ENCODE results near the gene FAM83D. TPM values are rescaled to one million over a fixed set of nuclear protein-coding genes. Genes with fewer than 3 reads are reported as not detected.
A peak's percentile ranks its signal among the peaks of the same experiment; 100 is the strongest.

The FAM83D gene
- total RNA-seq, result 100 to 1,000 TPM in 1 of 4 donors, 10 to 100 TPM in 3; 14.3 to 291 (median 57.8) TPM
- polyA plus RNA-seq, result 10 to 100 TPM in 1 of 3 donors, 1 to 10 TPM in 2; 1.2 to 14.9 (median 4.9) TPM

DNA sequence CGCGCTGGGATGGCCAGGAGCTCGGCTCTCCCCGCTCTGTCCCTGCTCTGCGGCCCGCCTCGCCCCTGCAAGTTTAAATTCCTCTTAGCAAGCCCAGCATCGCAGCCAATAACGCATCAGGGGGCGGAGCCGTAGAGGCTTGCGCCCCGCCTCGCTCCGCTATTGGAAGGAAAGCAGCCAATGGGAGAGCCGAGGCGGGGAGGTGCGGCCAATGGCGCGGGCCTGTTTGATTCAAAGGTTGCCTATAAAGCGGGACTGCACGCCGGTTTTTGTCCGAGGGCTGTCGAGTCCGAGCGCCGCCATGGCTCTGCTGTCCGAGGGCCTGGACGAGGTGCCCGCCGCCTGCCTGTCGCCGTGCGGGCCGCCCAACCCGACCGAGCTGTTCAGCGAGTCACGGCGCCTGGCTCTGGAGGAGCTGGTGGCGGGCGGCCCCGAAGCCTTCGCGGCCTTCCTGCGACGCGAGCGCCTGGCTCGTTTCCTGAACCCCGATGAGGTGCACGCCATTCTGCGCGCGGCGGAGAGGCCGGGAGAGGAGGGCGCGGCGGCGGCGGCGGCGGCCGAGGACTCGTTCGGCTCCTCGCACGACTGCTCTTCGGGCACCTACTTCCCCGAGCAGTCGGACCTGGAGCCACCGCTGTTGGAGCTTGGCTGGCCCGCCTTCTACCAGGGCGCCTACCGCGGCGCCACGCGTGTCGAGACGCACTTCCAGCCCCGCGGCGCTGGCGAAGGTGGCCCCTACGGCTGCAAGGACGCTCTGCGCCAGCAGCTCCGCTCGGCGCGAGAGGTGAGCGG lies at the start of gene FAM83D:
TSS of gene FAM83D (plus strand) at position 276 of the 792 bp plus-strand sequence. CDS start at position 302, 26 bp downstream.
- Histone ChIP-seq H3K4me1 (peaks cover 0 to 38% (median 13%) of the 10 kb centered on the region in 4 donors), H3K36me3 (no peaks in the 10 kb centered on the region), H3K4me3 (peak within 1 kb of the TSS; percentile 48 to 79 (median 60)), H3K27me3 (no peaks in the 10 kb centered on the region), H3K27ac (peak within 1 kb of the TSS; percentile 75 to 87 (median 84)), H3K9me3 (no peaks in the 10 kb centered on the region)
- intact Hi-C loops (cut with DNase I), result loop anchor here (1.0 to 10.0 kb wide), 4 partner anchors 36 to 158 kb away; partner anchors contain the start of gene DHX35
- TF ChIP-seq POLR2AphosphoS5 (IDR thresholded peaks at IDR 0.05), result peak; percentile 88 to 96 (median 92)
- no peak for TF ChIP-seq EP300 (IDR thresholded peaks at IDR 0.05)
- TF ChIP-seq POLR2A (IDR thresholded peaks at IDR 0.05), result peak; percentile 85 to 95
- peak; percentile 98 for DNase-seq
- 0 to 1% methylated on average over 95 of the region's 95 CpGs for WGBS, 2 donors

DNA sequence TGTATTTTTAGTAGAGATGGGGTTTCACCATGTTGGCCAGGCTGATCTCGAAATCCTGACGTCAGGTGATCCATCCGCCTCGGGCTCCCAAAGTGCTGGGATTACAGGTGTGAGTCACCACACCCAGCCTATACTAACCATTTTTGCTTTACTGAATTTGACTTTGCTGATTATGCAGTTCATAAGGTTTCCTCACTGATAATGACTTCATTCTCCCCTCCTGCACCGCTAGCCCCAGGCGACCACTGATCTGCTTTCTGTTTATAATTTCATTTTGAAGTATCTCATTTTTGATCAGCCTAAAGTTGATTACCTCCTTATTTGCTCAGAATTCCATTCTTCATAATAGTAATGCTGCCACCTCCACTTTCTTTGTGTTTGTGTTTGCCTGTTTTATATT lies 48.7 kb upstream of the FAM83D start:
- DNase-seq, result no peak
- Histone ChIP-seq H3K4me3 (no peak overlapping the region), H3K9me3 (no peaks in the 10 kb centered on the region), H3K27me3 (peaks cover 0 to 43% (median 8%) of the 10 kb centered on the region in 3 donors), H3K36me3 (no peaks in the 10 kb centered on the region), H3K4me1 (no peaks in the 10 kb centered on the region), H3K27ac (no peak overlapping the region)
- WGBS, 2 donors, result 87 to 88% methylated on average over 6 of the region's 6 CpGs
- intact Hi-C loops (cut with DNase I), result no loop called here
- TF ChIP-seq EP300 (IDR thresholded peaks at IDR 0.05) (no peak), POLR2A (IDR thresholded peaks at IDR 0.05) (no peak)
- TF ChIP-seq, protein P1, sequence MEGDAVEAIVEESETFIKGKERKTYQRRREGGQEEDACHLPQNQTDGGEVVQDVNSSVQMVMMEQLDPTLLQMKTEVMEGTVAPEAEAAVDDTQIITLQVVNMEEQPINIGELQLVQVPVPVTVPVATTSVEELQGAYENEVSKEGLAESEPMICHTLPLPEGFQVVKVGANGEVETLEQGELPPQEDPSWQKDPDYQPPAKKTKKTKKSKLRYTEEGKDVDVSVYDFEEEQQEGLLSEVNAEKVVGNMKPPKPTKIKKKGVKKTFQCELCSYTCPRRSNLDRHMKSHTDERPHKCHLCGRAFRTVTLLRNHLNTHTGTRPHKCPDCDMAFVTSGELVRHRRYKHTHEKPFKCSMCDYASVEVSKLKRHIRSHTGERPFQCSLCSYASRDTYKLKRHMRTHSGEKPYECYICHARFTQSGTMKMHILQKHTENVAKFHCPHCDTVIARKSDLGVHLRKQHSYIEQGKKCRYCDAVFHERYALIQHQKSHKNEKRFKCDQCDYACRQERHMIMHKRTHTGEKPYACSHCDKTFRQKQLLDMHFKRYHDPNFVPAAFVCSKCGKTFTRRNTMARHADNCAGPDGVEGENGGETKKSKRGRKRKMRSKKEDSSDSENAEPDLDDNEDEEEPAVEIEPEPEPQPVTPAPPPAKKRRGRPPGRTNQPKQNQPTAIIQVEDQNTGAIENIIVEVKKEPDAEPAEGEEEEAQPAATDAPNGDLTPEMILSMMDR (IDR thresholded peaks at IDR 0.05), result no peak

DNA sequence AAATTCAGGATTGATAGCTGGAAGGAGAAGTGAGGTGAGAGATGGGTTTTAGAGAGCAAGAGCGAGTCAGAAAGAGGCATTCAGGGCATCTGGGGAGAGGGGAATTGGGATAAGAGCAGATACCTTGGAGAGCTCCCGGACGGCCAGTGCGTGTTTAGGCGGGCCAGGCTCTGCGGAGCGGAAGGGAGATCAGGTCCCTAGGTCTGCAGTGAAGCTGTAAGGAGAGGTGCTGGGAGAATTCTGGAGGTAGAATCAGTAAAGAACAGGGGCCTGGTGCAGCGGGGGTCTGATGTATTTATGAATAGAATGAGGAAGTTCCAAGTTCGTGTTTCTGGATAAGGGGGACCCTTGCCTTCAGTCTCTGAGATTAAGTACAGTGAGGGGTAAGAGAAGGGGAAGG lies 47.4 kb upstream of the FAM83D start:
- TF ChIP-seq EP300 (IDR thresholded peaks at IDR 0.05), result no peak
- Histone ChIP-seq H3K27ac (no peak overlapping the region), H3K4me1 (no peaks in the 10 kb centered on the region), H3K9me3 (no peaks in the 10 kb centered on the region), H3K36me3 (no peaks in the 10 kb centered on the region), H3K27me3 (peaks cover 0 to 47% (median 8%) of the 10 kb centered on the region in 3 donors), H3K4me3 (no peak overlapping the region)
- intact Hi-C loops (cut with DNase I), result no loop called here
- DNase-seq, result no peak
- 21 to 37% methylated on average over 9 of the region's 9 CpGs for WGBS, 2 donors

- 70 to 71% methylated on average over 14 of the region's 14 CpGs for WGBS, 2 donors
Observed at GRCh38 chr20:38880952-38881735, 45.1 kb upstream of the FAM83D start.

GRCh38 chr20:38881806-38882440 lies 44.3 kb upstream of the FAM83D start:
- 93 to 94% methylated on average over 4 of the region's 4 CpGs for WGBS, 2 donors
- H3K27ac ChIP-seq, result no peak overlapping the region
- intact Hi-C loops (cut with DNase I), result no loop called here
- TF ChIP-seq EP300 (IDR thresholded peaks at IDR 0.05) (no peak), POLR2AphosphoS5 (IDR thresholded peaks at IDR 0.05) (no peak)
- no peak for DNase-seq
- H3K27me3 ChIP-seq, result peaks cover 0 to 44% (median 8%) of the 10 kb centered on the region in 3 donors
- no peaks in the 10 kb centered on the region for H3K4me1 ChIP-seq
- H3K4me3 ChIP-seq, result no peak overlapping the region
- no peaks in the 10 kb centered on the region for H3K36me3 ChIP-seq
- no peaks in the 10 kb centered on the region for H3K9me3 ChIP-seq

More at GRCh38 chr20:38880952-38881735, 45.1 kb upstream of the FAM83D start:
- H3K9me3 ChIP-seq, result no peaks in the 10 kb centered on the region
- intact Hi-C loops (cut with DNase I), result no loop called here
- H3K4me1 ChIP-seq, result no peaks in the 10 kb centered on the region
- TF ChIP-seq POLR2AphosphoS5 (IDR thresholded peaks at IDR 0.05) (no peak), EP300 (IDR thresholded peaks at IDR 0.05) (no peak), POLR2A (IDR thresholded peaks at IDR 0.05) (no peak)
- TF ChIP-seq, protein P1 (IDR thresholded peaks at IDR 0.05), result no peak
- no peak for DNase-seq
- no peak overlapping the region for H3K4me3 ChIP-seq
- no peak overlapping the region for H3K27ac ChIP-seq
- H3K36me3 ChIP-seq, result no peaks in the 10 kb centered on the region
- H3K27me3 ChIP-seq, result peaks cover 0 to 44% (median 8%) of the 10 kb centered on the region in 3 donors

All from sigmoid colon (tissue), 7 donors.